Keratinocyte (primary cell): ENCODE results near the gene SCD.

Experiments used
- CTCF ChIP-seq, 3 experiments: IDR thresholded peaks in 1 of 3; conservative IDR thresholded peaks in 1 of 3; optimal IDR thresholded peaks in 1 of 3; 2 replicates in 2 of 3; 3 replicates in 1 of 3; pipeline versions ENCODE3 to v1.5.1; 2011; ENCODE audit warnings: low read length in 3 of 3, mild to moderate bottlenecking in 3 of 3, moderate library complexity in 2 of 3, control low read depth in 1 of 3, inconsistent platforms in 1 of 3; ENCODE audit not compliant: insufficient read depth in 2 of 3; ENCODE audit errors: extremely low read depth in 1 of 3
- EZH2 ChIP-seq: IDR thresholded peaks from one replicate; pipeline ENCODE4 v1.6.1; 2012; ENCODE audit warnings: inconsistent platforms, mild to moderate bottlenecking, low read length, moderate library complexity

GRCh38 chr10:100318207-100318606 lies 28.8 kb upstream of the SCD start:
- TF ChIP-seq CTCF (optimal IDR thresholded peaks at IDR 0.05 in 1 of 3, IDR thresholded peaks at IDR 0.05 in 1 of 3, conservative IDR thresholded peaks at IDR 0.05 in 1 of 3; ENCODE audit: extremely low read depth in 1 of 3, insufficient read depth in 2 of 3, low read length in 3 of 3) (no peak), EZH2 (no peak)
